NCI-H748 treated with DMSO at 0.1 percent for 48 hours (cell line): ENCODE measurements around the gene ABCB7.
"Not testable (repeated sequence)": the region's sequence is repeated elsewhere in the genome, so short reads cannot be mapped to it uniquely, and the experiment has no call there.

Experiments
- DNase-seq: peaks from one replicate; lab custom pipeline; 2025; lab: John Stamatoyannopoulos, UW

Gene ABCB7

DNA sequence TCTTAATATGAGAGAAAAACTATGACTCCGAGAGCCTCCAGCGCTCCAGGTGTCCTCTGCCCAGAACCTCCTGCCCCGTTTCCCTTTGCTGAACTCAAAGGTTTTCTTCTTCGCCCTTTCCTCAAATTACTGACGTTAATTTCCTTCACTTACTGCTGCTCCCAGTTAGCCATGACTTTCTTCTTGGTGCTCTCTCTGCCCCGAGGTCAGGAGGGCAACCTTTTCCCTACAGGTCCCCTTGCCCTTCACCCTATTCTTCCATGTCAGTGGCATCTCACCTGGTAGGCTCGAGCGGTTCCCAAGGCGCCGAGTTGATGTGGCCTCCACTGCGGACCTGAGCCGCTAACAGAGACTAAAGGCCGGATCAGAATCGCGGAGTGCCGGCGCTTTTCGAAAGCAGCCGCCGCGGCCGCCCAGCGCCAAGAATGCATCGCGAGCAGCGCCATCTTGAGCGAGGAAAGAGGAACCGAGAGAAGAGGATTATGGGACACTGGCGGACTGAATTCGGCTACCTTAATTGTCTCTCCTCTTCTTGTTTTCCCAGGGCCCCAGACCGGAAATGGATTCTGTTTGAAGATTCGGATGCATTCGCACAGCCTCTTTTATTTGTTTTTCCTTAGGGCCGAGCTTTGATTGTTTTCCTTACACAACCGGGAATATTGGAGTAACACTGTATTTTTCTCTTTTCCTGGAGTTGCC lies at the start of gene ABCB7:
ABCB7 (minus strand) TSS at position 457 of the 699 bp plus-strand sequence; CDS start at position 446, 11 bp downstream.
- peak; percentile 75 for DNase-seq

DNA sequence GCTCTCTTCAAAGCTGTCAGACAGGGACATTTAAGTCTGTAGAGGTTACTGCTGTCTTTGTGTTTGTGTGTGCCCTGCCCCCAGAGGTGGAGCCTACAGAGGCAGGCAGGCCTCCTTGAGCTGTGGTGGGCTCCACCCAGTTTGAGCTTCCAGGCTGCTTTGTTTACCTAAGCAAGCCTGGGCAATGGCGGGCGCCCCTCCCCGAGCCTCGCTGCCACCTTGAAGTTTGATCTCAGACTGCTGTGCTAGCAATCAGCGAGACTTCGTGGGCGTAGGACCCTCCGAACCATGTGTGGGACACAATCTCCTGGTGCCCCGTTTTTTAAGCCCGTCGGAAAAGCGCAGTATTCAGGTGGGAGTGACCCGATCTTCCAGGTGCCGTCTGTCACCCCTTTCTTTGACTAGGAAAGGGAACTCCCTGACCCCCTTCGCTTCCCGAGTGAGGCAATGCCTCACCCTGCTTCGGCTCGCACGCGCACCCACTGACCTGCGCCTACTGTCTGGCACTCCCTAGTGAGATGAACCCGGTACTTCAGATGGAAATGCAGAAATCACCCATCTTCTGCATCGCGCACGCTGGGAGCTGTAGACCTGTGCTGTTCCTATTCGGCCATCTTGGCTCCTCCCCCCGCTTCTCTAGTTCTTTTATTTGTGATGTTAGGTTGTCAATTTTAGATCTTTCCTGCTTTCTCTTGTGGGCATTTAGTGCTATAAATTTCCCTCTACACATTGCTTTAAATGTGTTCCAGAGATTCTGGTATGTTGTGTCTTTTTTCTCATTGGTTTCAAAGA lies 32.5 kb upstream of the ABCB7 start:
- peak; percentile 15 for DNase-seq

GRCh38 chrX:75181721-75182120 lies 25.6 kb upstream of the ABCB7 start:
- no peak for DNase-seq

GRCh38 chrX:75179536-75180293 lies 23.6 kb upstream of the ABCB7 start:
- not testable (repeated sequence) for DNase-seq

- DNase-seq: not testable (repeated sequence)
Observed at GRCh38 chrX:75172257-75172890, 16.3 kb upstream of the ABCB7 start.

GRCh38 chrX:75158054-75158453 lies 2.0 kb upstream of the ABCB7 start:
- DNase-seq: no peak

DNA sequence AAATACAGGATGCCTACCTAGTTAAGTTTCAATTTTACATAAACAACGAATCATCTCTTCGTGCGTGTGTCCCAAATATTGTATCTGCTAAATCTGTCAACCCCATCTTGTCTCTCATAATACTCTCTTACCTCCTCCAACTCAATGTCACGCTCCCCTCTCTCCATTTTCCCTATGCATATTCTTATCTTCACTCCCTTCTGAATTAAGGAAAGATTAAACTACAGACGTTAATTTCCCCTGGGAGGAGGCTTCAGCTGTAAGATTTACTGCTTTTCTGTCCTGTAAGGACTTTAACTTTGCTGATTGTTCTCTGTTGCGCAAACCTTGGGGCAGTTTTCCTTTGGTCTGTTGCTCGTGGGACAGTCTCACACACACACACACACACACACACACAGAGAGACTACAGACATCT lies 455 bp upstream of the ABCB7 start:
- DNase-seq: no peak

- no peak for DNase-seq
Observed at GRCh38 chrX:75155447-75155826, 646 bp downstream of the ABCB7 start.

DNA sequence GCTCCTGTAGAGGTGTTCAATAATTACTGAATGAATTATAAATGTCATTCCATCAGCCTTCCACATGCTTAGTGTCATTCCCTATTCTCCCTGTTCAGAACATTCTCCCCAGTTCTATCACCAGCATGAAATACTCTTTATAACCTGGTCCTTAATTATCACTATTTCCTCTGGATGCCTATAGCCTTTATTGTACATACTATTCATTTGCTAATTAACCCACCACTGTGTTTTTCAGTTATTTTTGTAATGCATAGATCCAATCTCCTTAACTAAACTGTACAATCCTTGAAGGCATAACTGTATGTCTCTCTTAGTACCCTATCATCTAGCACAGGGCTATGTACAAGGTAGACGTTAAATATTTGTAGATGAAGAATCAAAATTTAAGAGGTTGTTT lies 1.2 kb downstream of the ABCB7 start:
- DNase-seq: no peak

- DNase-seq: no peak
Observed at GRCh38 chrX:75151827-75152592, 4.1 kb downstream of the ABCB7 start.

DNA sequence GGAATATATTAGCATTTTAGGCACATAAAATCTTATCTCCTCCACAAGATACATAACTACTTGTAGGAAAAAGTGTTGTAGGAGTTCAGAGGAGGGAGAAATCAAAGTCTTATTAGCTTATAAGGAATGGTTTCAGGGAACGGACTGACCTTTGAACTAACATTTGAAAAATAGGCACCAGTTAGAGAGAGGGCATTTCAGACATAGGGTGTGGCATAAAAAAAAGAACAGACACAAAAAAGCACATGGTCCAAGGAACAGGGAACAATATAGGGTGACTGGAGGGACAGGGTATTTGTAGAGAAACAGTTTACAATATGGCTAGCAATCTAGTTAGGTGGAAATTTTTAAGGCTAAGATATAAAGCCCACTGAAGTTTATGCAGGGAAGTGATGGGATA lies 6.4 kb downstream of the ABCB7 start:
- DNase-seq: no peak

DNA sequence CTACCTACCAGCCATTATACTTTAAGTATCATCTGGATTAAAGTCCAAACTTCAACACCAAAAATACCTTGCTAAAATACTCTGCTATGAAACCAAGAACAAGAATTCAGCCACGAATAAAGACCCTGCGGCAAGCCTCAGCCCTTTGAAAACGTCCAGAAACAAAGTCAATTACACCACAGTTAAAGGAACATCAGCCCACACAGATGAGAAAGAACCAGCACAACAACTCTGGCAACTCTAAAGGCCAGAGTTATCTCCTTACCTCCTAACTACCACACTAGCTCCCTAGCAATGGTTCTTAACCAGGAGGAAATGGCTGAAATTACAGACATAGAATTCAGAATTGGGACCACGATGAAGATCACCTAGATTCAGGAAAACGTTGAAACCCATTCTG lies 23.4 kb downstream of the ABCB7 start:
- no peak for DNase-seq

GRCh38 chrX:75131973-75132627 lies 24.0 kb downstream of the ABCB7 start:
- no peak for DNase-seq

GRCh38 chrX:75129069-75129468 lies 27.0 kb downstream of the ABCB7 start:
- not testable (repeated sequence) for DNase-seq

DNA sequence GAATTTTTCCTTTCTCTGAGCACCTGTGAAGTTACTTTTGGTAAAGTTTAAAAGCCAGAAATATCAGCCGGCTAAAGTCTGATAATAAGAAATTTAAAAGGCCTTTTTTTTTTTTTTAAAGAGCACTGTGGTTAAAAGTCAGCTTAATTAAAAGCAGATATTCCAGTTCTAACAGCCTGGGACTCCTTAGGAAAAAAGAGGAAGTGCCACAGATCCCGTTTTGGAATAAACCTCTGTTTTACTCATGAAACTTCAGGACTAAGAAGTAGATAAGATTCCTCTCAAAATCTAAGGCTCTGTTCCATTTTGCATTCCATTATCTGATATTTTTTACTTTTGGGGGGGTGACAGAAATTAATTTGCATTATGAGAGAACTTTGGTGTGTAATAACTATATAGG lies 37.8 kb downstream of the ABCB7 start:
- no peak for DNase-seq

- DNase-seq: no peak
Observed at GRCh38 chrX:75115707-75116413, 40.2 kb downstream of the ABCB7 start.

GRCh38 chrX:75114638-75115037 lies 41.4 kb downstream of the ABCB7 start:
- no peak for DNase-seq

DNA sequence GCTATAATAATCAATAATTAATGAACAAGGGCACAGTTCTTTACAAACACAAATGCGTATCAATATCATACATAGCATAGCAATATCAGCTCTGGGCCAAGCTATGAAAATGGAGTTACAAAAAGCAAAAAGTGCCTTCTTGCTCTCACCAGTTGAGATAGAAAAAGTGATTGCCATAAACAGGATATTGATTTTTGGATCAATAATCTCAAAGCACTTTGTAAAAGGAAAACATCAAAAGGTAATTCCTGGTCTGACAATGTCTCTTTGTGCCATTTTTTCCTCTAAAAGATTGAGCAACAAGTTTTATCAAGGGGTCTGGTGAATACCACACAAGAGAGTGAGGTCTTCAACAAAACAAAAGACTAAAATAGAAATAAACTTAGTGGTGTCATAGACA lies 42.4 kb downstream of the ABCB7 start:
- no peak for DNase-seq

DNA sequence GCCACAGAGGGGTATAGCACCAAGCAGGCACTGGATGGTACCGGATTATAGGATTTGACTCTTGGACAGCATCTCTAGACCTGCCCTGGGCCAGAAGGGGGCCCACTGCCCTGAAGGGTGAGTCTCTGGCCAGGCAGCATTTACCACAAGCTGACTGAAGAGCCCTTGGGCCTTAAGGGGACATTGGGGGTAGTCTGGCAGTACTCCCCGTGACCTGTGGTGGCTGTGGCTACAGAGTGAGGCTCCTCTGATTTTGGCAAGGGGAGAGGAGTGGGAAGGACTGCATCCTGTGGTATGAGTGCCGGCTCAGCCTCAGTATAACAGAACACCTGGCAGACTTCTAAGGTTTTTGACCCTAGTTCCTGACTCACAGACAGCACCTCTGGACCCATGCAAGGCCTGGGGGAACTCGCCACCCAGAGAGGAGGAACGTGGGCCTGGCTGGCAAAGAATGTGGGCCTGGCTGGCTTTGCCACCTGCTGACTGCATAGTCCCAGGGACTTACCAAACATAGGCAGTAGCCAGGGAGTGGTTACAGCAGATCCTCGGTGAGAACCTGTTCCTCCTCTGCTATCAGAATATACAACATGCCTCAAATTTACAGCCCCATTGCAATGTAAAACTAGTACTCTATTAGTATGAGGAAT lies 48.1 kb downstream of the ABCB7 start:
- no peak for DNase-seq

GRCh38 chrX:75106772-75107171 lies 49.3 kb downstream of the ABCB7 start:
- DNase-seq: no peak
